ENCODE data around the gene CDC42EP5.
"Not testable (repeated sequence)": the region's sequence is repeated elsewhere in the genome, so short reads cannot be mapped to it uniquely, and the experiment has no call there.

DNA sequence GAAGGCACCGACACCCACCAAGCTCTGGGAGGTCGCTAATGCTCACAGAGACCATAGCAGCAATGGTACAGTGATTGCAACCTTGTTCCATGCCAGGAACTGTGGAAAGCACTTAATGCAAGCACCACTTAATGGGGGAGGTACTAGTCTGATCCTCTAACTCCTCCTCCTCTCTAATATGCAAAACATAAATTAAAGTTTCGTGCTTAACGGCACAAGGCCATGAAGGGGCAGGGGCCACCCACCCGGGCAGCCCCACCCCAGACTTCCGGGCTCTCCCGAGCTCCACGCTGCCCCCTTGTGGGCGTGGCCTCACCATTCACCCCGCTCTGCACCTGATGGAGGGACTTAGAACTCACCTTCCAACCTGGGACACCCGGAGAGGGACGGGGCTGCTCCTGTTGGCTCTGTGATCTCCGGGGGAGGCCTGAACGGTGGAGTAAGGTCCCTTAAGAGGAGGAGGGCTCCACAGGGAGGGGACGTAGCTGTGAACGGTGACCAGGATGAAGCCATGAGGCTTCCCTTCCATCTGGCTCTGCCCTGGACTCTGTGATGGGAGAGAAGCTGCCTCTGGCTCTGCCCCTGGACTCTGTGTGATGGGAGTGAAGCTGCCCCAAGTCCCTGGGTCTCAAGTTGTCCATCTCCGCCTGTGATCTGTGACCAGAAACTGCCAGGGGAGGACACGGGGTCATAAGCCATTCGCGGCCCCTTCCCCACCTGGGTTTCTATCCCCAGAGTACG lies 36.3 kb upstream of the CDC42EP5 start:
- TF ChIP-seq JUND (IDR thresholded peaks at IDR 0.05); GABPA (IDR thresholded peaks at IDR 0.05; ENCODE audit: low read depth): not testable (repeated sequence)
- TF ChIP-seq, protein P1, sequence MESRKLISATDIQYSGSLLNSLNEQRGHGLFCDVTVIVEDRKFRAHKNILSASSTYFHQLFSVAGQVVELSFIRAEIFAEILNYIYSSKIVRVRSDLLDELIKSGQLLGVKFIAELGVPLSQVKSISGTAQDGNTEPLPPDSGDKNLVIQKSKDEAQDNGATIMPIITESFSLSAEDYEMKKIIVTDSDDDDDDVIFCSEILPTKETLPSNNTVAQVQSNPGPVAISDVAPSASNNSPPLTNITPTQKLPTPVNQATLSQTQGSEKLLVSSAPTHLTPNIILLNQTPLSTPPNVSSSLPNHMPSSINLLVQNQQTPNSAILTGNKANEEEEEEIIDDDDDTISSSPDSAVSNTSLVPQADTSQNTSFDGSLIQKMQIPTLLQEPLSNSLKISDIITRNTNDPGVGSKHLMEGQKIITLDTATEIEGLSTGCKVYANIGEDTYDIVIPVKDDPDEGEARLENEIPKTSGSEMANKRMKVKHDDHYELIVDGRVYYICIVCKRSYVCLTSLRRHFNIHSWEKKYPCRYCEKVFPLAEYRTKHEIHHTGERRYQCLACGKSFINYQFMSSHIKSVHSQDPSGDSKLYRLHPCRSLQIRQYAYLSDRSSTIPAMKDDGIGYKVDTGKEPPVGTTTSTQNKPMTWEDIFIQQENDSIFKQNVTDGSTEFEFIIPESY (IDR thresholded peaks at IDR 0.05; ENCODE audit: borderline replicate concordance, low read depth): not testable (repeated sequence)
